ENCODE data around the gene SLC19A1. TPM values are rescaled to one million over a fixed set of nuclear protein-coding genes. Genes with fewer than 3 reads are reported as not detected.

Gene SLC19A1
- total RNA-seq, 2 experiments from 2014 or later, result 30.0 to 31.2 TPM

DNA sequence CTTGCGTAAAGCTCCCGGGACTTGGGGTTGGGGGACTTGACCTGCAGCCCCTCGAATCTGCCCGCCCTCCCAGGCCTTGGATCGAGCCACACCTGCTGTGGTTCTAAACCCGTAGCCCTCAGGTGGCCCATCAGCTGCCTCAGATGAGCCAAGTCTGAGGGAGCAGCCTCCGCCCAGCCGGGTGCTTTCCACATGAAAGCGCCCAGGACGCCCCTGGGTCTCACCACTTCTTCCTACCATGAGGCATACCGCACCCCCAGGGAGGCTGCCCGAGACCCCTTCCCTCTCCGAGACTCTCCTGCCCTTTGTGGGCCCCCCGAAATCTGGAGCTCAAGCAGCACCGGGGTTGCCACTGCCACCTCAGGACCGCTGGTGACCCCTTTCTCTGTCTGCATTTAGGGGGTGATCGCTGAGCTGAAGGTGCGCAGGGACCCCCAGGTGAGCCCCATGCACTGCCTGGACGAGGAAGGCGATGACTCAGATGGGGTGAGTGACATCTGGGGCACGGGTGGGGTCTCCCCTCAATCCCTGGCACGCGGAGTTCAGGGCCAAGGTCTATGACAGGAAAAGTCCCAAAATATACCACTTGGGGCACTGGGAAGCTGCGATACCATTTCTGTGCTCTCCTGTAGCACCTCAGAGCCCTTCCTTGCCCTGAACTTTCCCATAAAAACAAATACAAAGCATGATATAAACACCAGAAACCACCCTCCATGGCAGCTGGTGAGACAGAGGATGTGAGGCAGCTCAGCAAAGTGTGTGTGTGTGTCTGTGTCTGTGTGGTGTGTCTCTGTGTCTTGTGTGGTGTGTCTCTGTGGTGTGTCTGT, 68.5 kb downstream of the SLC19A1 start:
- ChIA-PET CTCF (no interaction called here), POLR2A (no interaction called here)
- peaks cover 3% of the 10 kb centered on the region for H3K27me3 Mint-ChIP-seq
- H3K36me3 Mint-ChIP-seq (ENCODE audit: low read depth), result no peaks in the 10 kb centered on the region
- peaks cover 21% of the 10 kb centered on the region for H3K4me1 Mint-ChIP-seq
- H3K27ac Mint-ChIP-seq, result no peak overlapping the region
- H3K4me3 Mint-ChIP-seq, result no peak overlapping the region
- H3K9me3 Mint-ChIP-seq, result peaks cover 4% of the 10 kb centered on the region
- DNase-seq, result no peak

DNA sequence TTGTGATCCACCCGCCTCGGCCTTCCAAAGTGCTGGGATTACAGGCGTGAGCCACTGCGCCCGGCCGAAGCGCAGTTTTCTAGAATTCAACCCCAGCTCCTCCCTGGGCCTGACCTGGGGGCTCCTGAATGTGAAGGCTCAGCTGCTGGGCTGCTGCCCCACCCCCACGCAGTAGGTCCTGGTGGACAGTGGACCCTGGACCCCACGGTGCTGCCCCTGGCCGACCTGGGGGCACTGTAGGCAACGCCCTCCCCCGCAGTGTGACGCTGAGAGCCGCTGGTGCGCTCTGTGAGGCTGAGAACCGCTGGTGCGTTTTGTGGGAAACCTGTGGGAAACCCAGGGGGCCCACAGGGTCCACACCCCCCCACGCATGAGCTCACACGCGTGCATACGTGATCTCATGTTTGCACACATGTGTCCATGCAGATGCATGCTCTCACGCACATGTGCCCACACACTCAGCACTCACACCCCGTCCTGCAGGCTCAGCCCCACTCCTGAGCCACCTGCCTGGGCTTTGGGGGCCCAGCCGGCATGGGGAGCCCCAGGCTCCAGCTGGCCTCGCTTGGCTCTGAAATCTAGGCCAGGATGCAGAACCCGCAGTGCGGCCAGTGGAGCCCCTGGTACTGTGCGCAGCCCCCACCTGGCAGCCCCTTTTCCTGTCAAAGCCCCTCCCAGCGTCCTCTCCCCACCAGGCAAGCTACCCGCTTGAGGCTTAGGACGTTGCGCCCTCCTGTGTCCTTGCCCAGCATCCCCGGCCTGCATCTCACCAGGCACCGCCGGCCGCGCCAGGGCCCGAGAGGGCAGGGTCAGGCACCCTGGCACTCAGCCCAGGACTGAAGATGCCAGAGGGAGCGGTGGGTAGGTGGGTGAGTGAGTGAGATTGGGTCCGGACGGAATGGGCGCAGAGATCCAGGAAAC, 69.5 kb downstream of the SLC19A1 start:
- Mint-ChIP-seq H3K27me3 (peaks cover 3% of the 10 kb centered on the region), H3K36me3 (ENCODE audit: low read depth) (no peaks in the 10 kb centered on the region), H3K27ac (no peak overlapping the region), H3K4me3 (no peak overlapping the region), H3K4me1 (peaks cover 12% of the 10 kb centered on the region), H3K9me3 (peaks cover 4% of the 10 kb centered on the region)
- ChIA-PET POLR2A (no interaction called here), CTCF (no interaction called here)
- DNase-seq, result no peak

DNA sequence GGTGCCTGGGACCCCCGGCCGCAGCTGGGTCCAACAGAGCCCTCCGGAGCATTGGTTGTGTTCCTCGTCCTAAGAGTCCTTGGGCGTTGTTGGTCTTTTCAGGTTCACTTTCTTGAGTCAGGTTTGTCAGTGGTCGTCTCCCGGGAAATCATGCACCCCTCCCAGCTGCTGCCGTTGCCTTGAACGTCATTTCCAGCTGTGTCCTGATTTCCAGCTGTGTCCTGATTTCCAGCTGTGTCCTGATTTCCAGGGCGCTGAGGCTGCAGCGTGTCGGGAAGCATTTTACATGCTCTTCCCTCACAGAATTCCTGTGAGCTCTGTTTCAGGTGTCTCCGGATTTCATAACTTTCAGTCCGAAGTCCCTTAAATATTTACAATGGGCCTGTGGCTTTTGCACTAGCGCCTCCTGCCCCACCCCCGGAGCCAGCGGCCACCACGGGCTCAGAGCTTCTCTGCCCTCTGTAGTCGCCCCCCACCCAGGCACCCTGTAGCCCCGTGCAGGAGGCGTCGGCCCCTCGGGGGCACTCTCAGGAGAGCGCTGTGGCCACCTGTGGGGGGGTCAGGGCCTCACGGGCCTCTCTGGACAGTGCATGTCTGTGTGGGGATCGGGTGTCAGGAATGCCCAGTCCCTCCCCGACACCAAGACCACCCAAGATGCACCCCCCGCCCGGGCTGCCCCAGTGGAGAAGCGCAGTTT, 70.6 kb downstream of the SLC19A1 start:
- peaks cover 2% of the 10 kb centered on the region for H3K27me3 Mint-ChIP-seq
- peaks cover 10% of the 10 kb centered on the region for H3K4me1 Mint-ChIP-seq
- H3K9me3 Mint-ChIP-seq, result peaks cover 4% of the 10 kb centered on the region
- DNase-seq, result no peak
- ChIA-PET CTCF (interaction anchor here (0.6 kb wide), 1 partner anchor 9 kb away, joined by 3 read pairs; no protein-coding TSS in a partner anchor), POLR2A (no interaction called here)
- no peaks in the 10 kb centered on the region for H3K36me3 Mint-ChIP-seq (ENCODE audit: low read depth)
- H3K27ac Mint-ChIP-seq, result no peak overlapping the region
- H3K4me3 Mint-ChIP-seq, result no peak overlapping the region

DNA sequence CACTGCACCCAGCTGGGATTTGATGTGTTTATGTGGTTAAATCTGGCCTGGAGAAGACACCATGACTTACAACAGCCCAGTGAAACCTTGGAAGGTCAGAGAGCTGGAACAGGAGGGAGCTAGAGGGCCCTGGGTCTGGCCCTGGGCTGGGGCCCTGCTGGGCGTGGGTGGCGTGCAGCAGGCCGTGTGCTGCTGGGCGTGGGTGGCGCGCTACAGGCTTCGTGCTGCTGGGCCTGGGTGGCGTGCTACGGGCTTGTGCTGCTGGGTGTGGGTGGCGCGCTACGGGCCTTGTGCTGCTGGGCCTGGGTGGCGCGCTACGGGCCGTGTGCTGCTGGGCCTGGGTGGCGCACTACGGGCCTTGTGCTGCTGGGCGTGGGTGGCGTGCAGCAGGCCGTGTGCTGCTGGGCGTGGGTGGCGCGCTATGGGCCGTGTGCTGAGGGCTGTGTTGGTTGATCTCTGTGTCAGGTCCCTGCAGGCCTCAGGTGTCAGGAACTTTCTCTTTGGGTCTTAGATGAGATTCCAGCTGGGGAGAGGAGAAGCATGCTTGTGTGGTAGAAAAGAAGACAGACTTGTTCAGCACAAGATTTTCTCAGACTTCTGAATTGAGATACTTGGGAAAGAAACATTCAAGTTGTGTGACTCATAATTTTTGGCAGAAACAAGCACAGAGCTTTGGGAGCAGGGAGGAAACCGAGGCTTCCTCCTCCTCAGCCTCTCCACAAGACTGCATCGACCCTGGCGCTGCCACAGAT, 71.3 kb downstream of the SLC19A1 start:
- no peak overlapping the region for H3K27ac Mint-ChIP-seq
- H3K4me1 Mint-ChIP-seq, result peaks cover 6% of the 10 kb centered on the region
- ChIA-PET POLR2A (no interaction called here), CTCF (interaction anchor here (0.6 to 1.1 kb wide), 3 partner anchors 9 to 183 kb away, joined by 3 to 4 read pairs (median 3); partner anchors contain the start of gene POFUT2)
- peaks cover 4% of the 10 kb centered on the region for H3K9me3 Mint-ChIP-seq
- H3K4me3 Mint-ChIP-seq, result no peak overlapping the region
- H3K36me3 Mint-ChIP-seq (ENCODE audit: low read depth), result no peaks in the 10 kb centered on the region
- H3K27me3 Mint-ChIP-seq, result no peaks in the 10 kb centered on the region
- DNase-seq, result no peak

DNA sequence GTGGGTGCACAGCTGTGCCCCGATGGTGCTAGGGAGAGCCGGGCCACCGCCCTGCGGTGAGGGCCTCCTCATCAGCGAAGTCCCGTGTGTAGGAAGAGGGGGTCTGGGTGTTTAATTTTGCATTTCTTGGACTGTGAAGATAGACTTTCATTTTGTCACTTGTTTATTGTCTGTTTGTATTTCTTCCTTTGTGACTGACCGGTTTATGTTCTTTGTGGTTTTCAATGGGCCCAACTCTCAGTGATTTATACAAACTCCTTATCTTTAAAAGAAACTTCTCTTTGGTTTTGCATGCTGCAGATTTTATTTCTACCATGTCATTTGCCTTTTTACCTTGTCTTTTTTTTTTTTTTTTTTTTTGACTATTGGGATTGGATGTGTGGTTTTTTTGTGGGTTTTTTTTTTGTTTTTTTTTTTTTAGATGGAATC, 72.1 kb downstream of the SLC19A1 start:
- no peak overlapping the region for H3K27ac Mint-ChIP-seq
- no peak overlapping the region for H3K4me3 Mint-ChIP-seq
- H3K36me3 Mint-ChIP-seq (ENCODE audit: low read depth), result no peaks in the 10 kb centered on the region
- peaks cover 6% of the 10 kb centered on the region for H3K4me1 Mint-ChIP-seq
- peaks cover under 1% of the 10 kb centered on the region for H3K27me3 Mint-ChIP-seq
- DNase-seq, result no peak
- ChIA-PET POLR2A (no interaction called here), CTCF (interaction anchor here (0.8 to 1.7 kb wide), 3 partner anchors 8 to 182 kb away, joined by 3 to 4 read pairs (median 4); partner anchors contain the start of gene POFUT2)
- H3K9me3 Mint-ChIP-seq, result peaks cover 4% of the 10 kb centered on the region

DNA sequence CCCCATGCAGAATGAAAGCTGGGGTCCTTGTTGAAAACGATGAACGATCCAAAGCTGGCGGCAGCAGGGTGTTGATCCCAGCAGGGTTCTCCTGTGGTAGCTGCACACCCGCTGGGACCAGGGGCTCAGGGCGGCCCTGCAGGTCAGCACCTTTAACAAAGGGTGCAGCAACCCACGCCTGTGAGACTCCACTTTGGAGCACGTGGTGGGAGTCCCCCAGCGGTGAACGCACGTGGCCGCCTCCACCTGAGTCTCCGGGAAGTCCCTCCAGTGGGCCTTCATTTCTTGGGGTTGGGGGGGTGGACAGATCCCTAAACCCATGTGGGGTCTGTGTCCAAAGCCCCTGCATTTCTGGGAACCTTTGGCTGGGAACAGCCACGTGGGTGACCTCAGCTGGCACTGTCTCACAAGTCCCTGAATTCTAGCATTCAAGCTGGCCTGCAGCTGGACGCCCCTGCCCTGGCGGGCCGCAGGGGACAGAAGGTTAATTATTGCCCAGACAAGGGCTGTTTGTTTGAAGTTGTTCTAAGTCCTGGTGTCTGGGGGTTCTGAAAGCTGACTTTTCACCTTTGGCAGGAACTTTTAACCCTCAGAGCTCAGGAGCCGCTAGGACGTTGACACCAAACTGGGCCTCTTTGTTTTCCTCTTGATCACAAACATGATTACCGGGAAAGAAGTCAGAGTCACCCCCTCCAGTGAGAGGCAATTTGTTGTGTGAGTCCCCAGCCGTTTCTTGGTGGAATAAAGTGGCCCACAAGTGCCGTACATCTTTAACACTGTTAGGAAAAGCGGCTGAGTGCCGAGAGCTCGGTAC, 72.8 kb downstream of the SLC19A1 start:
- CTCF ChIA-PET, result interaction anchor here (1.1 to 1.7 kb wide), 2 partner anchors 9 to 182 kb away, joined by 3 to 4 read pairs; partner anchors contain the start of gene POFUT2
- Mint-ChIP-seq H3K4me3 (no peak overlapping the region), H3K4me1 (peaks cover 6% of the 10 kb centered on the region), H3K27ac (no peak overlapping the region), H3K27me3 (peaks cover 3% of the 10 kb centered on the region), H3K36me3 (ENCODE audit: low read depth) (no peaks in the 10 kb centered on the region), H3K9me3 (peaks cover 4% of the 10 kb centered on the region)
- no peak for DNase-seq
- POLR2A ChIA-PET, result no interaction called here

DNA sequence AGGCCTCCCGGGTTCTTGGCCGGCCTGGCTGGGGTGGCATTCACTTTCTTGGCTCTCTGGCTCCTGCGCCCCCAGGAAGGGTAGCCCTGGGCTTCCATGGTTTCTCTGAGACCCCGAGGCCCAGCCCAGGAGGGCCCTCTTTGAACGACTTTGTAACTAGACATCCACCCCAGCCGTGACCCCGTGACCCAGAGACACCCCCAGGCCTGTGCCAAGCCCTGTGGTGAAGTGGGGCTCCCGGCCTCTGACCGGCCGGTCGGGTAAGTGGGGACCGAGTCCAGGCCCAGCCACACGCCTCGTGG, 73.3 kb downstream of the SLC19A1 start:
- H3K4me1 Mint-ChIP-seq, result peaks cover 6% of the 10 kb centered on the region
- ChIA-PET CTCF (interaction anchor here (1.7 kb wide), 1 partner anchor 9 kb away, joined by 4 read pairs; no protein-coding TSS in a partner anchor), POLR2A (no interaction called here)
- no peaks in the 10 kb centered on the region for H3K9me3 Mint-ChIP-seq
- no peak for DNase-seq
- H3K4me3 Mint-ChIP-seq, result no peak overlapping the region
- no peak overlapping the region for H3K27ac Mint-ChIP-seq
- peaks cover 3% of the 10 kb centered on the region for H3K27me3 Mint-ChIP-seq
- H3K36me3 Mint-ChIP-seq (ENCODE audit: low read depth), result no peaks in the 10 kb centered on the region

DNA sequence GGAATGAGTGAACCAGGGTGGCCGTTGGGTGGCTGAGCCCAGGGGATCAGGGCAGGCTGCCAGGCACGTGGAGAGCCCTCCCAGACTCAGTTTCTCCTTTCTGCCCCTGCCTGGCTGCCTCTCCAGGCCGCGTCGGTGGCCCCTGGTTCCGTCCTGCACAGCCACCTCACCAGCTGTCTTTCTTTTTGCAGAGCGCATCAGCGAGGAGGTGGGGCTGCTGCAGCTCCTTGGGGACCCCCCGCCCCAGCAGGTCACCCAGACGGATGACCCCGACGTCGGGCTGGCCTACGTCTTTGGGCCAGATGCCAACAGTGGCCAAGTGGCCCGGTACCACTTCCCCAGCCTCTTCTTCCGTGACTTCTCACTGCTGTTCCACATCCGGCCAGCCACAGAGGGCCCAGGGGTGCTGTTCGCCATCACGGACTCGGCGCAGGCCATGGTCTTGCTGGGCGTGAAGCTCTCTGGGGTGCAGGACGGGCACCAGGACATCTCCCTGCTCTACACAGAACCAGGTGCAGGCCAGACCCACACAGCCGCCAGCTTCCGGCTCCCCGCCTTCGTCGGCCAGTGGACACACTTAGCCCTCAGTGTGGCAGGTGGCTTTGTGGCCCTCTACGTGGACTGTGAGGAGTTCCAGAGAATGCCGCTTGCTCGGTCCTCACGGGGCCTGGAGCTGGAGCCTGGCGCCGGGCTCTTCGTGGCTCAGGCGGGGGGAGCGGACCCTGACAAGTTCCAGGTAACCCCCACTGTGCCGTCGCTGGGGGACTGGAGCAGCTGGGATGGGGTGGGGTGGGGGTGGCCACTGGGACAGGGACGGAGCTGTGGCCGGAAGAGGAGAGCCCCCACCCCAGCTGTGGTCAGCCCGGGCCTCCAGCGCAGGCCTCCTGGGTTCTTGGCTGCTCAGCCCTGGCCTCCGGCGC, 73.9 kb downstream of the SLC19A1 start:
- H3K27me3 Mint-ChIP-seq, result peaks cover 3% of the 10 kb centered on the region
- no peak overlapping the region for H3K4me3 Mint-ChIP-seq
- no peaks in the 10 kb centered on the region for H3K9me3 Mint-ChIP-seq
- peaks cover 6% of the 10 kb centered on the region for H3K4me1 Mint-ChIP-seq
- H3K36me3 Mint-ChIP-seq (ENCODE audit: low read depth), result no peaks in the 10 kb centered on the region
- CTCF ChIA-PET, result interaction anchor here (1.7 kb wide), 1 partner anchor 10 kb away, joined by 4 read pairs; no protein-coding TSS in a partner anchor
- POLR2A ChIA-PET, result no interaction called here
- DNase-seq, result no peak
- no peak overlapping the region for H3K27ac Mint-ChIP-seq

DNA sequence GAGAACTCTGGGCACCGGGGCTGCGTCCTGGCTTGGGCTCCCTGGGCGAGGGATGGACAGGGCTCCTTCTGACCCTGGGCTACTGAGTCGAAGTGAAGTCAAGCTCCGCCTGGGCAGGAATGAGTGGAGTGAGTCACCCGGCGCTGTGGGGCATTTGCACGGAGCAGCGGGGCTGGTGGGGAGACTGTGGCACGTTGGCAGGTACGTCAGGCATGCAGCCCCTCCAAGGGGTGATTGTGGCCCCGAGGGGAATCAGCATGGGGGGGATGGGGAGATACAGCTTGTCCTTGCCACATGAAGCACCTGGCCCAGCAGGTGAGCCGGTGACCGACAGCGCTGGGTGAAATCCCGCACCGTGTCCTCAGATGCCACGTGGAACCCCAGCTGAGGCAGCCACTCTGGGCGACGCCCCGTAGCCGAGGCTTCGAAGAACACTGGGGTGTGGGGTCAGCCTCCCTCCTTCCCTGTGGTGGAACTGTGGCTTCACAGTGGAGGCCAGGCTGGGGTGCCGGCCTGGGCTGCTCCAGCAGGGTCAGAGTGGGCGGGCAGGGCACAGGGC, 74.9 kb downstream of the SLC19A1 start:
- no peaks in the 10 kb centered on the region for H3K9me3 Mint-ChIP-seq
- CTCF ChIA-PET, result no interaction called here

DNA sequence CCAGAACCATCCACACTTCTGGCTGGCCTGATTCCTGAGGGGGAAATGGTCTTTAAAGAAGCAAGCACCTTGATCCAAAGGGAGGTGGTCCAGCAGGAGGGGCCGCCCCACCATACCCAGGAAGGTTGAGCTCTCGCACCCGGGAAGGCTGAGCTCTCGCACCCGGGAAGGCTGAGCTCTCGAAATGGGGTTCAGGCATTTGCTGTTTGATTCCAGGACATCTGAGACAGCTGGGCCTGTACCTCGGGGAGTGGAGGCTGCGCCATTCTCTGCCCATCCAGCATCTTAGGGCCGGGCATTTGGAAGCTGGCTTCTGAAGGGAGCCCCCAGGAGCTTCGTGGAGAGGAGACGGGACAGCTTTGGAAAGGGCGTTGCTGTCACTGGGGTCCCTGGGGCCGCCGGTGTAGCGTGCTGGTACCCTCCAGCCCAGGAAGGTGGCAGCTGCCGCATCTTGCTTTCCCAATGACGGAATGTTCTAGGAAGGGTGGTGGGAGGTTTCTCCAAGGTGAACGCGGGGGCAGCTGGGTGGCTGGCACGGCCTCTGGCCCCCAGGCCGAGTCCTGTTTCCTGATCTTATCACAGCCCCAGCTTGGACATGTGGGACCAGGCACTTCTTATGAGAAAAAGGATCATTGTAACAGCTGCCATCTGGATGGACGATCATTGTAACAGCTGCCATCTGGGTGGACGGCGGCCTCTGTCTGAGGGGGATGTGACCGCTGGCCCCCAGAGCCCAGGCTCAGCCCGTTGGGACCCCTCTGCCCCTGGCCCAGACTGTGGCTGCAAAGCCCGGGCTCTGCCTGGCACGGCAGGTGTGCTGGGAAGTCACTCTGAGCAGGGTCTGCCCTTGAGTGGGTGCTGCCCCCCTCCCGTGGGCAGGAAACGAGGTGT, 75.7 kb downstream of the SLC19A1 start:
- Mint-ChIP-seq H3K4me3 (no peak overlapping the region), H3K27me3 (peaks cover 13% of the 10 kb centered on the region), H3K36me3 (ENCODE audit: low read depth) (no peaks in the 10 kb centered on the region), H3K9me3 (no peaks in the 10 kb centered on the region), H3K27ac (no peak overlapping the region), H3K4me1 (peaks cover 6% of the 10 kb centered on the region)
- POLR2A ChIA-PET, result no interaction called here
- CTCF ChIA-PET, result no interaction called here
- DNase-seq, result no peak

More for the DNA sequence above, 74.9 kb downstream of the SLC19A1 start:
- H3K4me3 Mint-ChIP-seq, result no peak overlapping the region
- H3K27me3 Mint-ChIP-seq, result peaks cover 9% of the 10 kb centered on the region
- no peaks in the 10 kb centered on the region for H3K36me3 Mint-ChIP-seq (ENCODE audit: low read depth)
- DNase-seq, result no peak
- POLR2A ChIA-PET, result no interaction called here
- peaks cover 6% of the 10 kb centered on the region for H3K4me1 Mint-ChIP-seq
- H3K27ac Mint-ChIP-seq, result no peak overlapping the region

Measured in activated CD4-positive, alpha-beta memory T cell treated with anti-CD3 and anti-CD28 coated beads, Interleukin-2, amount 10 ng/mL, durations not matched to agents 7 days and 5 days (primary cell).